NCI-H345 (cell line): Measurements from ENCODE around the gene ZNF324.
"Not testable (repeated sequence)": the region's sequence is repeated elsewhere in the genome, so short reads cannot be mapped to it uniquely, and the experiment has no call there.

Experiments used
- DNase-seq: peaks from one replicate; lab custom pipeline; 2025; lab: John Stamatoyannopoulos, UW

ZNF324 gene

GRCh38 chr19:58500242-58500641 is 33.4 kb downstream of the ZNF324 start:
- DNase-seq, result no peak

GRCh38 chr19:58507602-58508223 is 40.8 kb downstream of the ZNF324 start:
- DNase-seq, result not testable (repeated sequence)

- DNase-seq, result no peak
Measured at GRCh38 chr19:58509731-58510083, 42.8 kb downstream of the ZNF324 start.

- DNase-seq, result no peak
Measured at GRCh38 chr19:58510084-58510862, 43.4 kb downstream of the ZNF324 start.

- DNase-seq, result no peak
Measured at GRCh38 chr19:58511353-58512208, 44.7 kb downstream of the ZNF324 start, which contains the start of gene SLC27A5. SLC27A5 (minus strand) TSS chr19:58511992; CDS start chr19:58511955, 37 bp downstream.

- DNase-seq, result no peak
Measured at GRCh38 chr19:58513213-58513693, 46.4 kb downstream of the ZNF324 start.

GRCh38 chr19:58513694-58514563 is 47.0 kb downstream of the ZNF324 start:
- peak; percentile 91 for DNase-seq

- DNase-seq, result no peak
Measured at GRCh38 chr19:58514564-58515022, 47.7 kb downstream of the ZNF324 start.

- DNase-seq, result no peak
Measured at GRCh38 chr19:58515259-58515658, 48.4 kb downstream of the ZNF324 start.

- DNase-seq, result no peak
Measured at GRCh38 chr19:58516246-58516836, 49.5 kb downstream of the ZNF324 start.

- DNase-seq, result no peak
Measured at GRCh38 chr19:58516964-58517833, 50.3 kb downstream of the ZNF324 start.

- no peak for DNase-seq
Measured at GRCh38 chr19:58518256-58519086, 51.6 kb downstream of the ZNF324 start.

GRCh38 chr19:58519087-58519354 is 52.1 kb downstream of the ZNF324 start:
- peak; percentile 49 for DNase-seq

GRCh38 chr19:58519355-58520256 is 52.7 kb downstream of the ZNF324 start, which contains the start of gene ZBTB45:
ZBTB45 (minus strand) TSS chr19:58519810; CDS start chr19:58517673, 2,137 bp downstream.
- DNase-seq, result peak; percentile 92

GRCh38 chr19:58520257-58520599 is 53.3 kb downstream of the ZNF324 start:
- DNase-seq, result no peak

GRCh38 chr19:58521651-58522050 is 54.8 kb downstream of the ZNF324 start:
- DNase-seq, result no peak

GRCh38 chr19:58522709-58523108 is 55.8 kb downstream of the ZNF324 start:
- no peak for DNase-seq
